ENCODE data around the gene MYO16.

MYO16 gene

GRCh38 chr13:108680011-108680410 lies 50.6 kb downstream of the MYO16 start:
- Histone ChIP-seq H3K9me3 (no peaks in the 10 kb centered on the region), H3K4me1 (no peaks in the 10 kb centered on the region), H3K27me3 (peaks cover 24% of the 10 kb centered on the region), H3K36me3 (no peaks in the 10 kb centered on the region), H3K4me3 (ENCODE audit: low read depth, low read length) (no peak overlapping the region)
- no peak for DNase-seq
- TF ChIP-seq, protein P1, sequence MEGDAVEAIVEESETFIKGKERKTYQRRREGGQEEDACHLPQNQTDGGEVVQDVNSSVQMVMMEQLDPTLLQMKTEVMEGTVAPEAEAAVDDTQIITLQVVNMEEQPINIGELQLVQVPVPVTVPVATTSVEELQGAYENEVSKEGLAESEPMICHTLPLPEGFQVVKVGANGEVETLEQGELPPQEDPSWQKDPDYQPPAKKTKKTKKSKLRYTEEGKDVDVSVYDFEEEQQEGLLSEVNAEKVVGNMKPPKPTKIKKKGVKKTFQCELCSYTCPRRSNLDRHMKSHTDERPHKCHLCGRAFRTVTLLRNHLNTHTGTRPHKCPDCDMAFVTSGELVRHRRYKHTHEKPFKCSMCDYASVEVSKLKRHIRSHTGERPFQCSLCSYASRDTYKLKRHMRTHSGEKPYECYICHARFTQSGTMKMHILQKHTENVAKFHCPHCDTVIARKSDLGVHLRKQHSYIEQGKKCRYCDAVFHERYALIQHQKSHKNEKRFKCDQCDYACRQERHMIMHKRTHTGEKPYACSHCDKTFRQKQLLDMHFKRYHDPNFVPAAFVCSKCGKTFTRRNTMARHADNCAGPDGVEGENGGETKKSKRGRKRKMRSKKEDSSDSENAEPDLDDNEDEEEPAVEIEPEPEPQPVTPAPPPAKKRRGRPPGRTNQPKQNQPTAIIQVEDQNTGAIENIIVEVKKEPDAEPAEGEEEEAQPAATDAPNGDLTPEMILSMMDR (IDR thresholded peaks at IDR 0.05; ENCODE audit: low read depth, low read length) = no peak

DNA sequence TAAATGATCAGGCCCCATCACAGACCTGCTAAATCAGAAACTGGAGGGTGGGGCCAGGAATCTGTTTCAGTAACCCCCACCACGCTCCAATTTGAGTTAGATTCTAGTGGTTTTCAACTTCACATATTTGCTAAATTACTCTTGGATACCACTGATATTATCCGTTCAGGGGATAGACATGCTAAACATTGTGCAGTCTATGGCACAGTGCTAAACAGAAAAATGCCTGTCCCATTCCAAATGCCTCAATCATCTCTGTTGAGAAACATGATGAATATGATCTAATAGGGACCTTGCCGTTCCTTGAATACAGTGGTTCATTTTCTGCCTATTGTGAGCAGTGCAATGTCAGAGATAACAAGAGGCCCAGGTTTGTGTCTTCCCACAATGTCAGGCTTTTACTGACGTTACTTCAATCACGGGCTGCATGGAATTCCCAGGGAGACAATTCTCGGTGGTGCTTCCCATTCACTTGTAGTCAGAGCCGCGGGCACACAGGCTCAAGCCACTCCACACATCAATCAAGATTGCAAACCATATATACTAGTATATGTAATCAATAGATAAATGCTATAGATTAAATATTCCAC lies 52.7 kb downstream of the MYO16 start:
- no peaks in the 10 kb centered on the region for H3K9me3 ChIP-seq
- H3K36me3 ChIP-seq = no peaks in the 10 kb centered on the region
- TF ChIP-seq, protein P1 (IDR thresholded peaks at IDR 0.05; ENCODE audit: low read depth, low read length) = no peak
- peaks cover 11% of the 10 kb centered on the region; the same call in 1 of the 2 replicates for H3K27me3 ChIP-seq
- no peak for DNase-seq
- H3K4me1 ChIP-seq = no peaks in the 10 kb centered on the region
- H3K4me3 ChIP-seq (ENCODE audit: low read depth, low read length) = no peak overlapping the region

DNA sequence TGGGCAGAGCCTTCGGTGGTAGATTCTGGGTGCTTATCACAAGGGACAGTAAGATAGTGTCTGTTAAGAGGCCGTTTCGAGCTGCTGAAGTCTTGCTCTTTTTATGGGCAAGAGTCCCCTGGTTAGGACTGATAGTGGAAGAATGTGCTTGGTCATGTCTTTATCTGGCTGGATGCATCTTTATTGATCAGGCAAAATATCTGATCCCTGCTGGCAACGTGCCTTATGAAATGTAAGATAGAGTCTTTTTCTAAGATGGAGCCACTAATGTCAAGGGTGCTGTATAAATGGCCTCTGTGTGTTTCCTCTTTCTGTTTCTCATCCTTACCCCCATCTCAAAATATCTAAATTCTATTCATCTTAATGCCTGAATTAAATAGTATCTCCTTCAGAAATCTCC lies 53.3 kb downstream of the MYO16 start:
- H3K36me3 ChIP-seq = no peaks in the 10 kb centered on the region
- H3K27me3 ChIP-seq = peaks cover 11% of the 10 kb centered on the region; the same call in 1 of the 2 replicates
- no peaks in the 10 kb centered on the region for H3K9me3 ChIP-seq
- TF ChIP-seq, protein P1 (IDR thresholded peaks at IDR 0.05; ENCODE audit: low read depth, low read length) = no peak
- no peak for DNase-seq
- H3K4me1 ChIP-seq = no peaks in the 10 kb centered on the region
- H3K4me3 ChIP-seq (ENCODE audit: low read depth, low read length) = no peak overlapping the region

DNA sequence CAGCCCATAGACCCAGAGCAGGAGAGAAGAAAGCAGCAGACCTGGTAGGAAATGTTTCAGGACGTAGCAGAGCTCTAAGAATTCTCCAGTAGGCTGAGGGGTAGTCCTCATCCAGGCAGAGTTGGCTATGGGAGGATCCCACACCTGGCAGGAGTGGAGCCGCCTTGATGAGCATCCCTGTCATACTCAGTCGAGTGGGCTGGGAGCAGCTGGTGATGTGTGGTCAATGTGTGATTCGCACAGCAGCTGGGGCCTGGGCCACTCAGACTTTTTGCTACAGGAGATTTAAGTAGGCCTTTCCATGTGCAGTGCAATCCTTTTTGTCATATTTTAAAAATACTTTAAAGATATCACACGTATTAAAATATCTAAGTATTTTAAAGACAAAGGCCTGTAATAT lies 56.6 kb downstream of the MYO16 start:
- no peaks in the 10 kb centered on the region for H3K4me1 ChIP-seq
- no peak overlapping the region for H3K4me3 ChIP-seq (ENCODE audit: low read depth, low read length)
- H3K9me3 ChIP-seq = no peaks in the 10 kb centered on the region
- H3K36me3 ChIP-seq = no peaks in the 10 kb centered on the region
- no peak for DNase-seq
- peaks cover 3% of the 10 kb centered on the region; the same call in 1 of the 2 replicates for H3K27me3 ChIP-seq
- TF ChIP-seq, protein P1 (IDR thresholded peaks at IDR 0.05; ENCODE audit: low read depth, low read length) = no peak

- H3K9me3 ChIP-seq = no peaks in the 10 kb centered on the region
- TF ChIP-seq, protein P1 (IDR thresholded peaks at IDR 0.05; ENCODE audit: low read depth, low read length) = no peak
- no peak overlapping the region for H3K4me3 ChIP-seq (ENCODE audit: low read depth, low read length)
- no peaks in the 10 kb centered on the region for H3K36me3 ChIP-seq
- DNase-seq = no peak
- H3K27me3 ChIP-seq = peaks cover 19% of the 10 kb centered on the region
- H3K4me1 ChIP-seq = no peaks in the 10 kb centered on the region
Measured at GRCh38 chr13:108690726-108691125, 61.3 kb downstream of the MYO16 start.

DNA sequence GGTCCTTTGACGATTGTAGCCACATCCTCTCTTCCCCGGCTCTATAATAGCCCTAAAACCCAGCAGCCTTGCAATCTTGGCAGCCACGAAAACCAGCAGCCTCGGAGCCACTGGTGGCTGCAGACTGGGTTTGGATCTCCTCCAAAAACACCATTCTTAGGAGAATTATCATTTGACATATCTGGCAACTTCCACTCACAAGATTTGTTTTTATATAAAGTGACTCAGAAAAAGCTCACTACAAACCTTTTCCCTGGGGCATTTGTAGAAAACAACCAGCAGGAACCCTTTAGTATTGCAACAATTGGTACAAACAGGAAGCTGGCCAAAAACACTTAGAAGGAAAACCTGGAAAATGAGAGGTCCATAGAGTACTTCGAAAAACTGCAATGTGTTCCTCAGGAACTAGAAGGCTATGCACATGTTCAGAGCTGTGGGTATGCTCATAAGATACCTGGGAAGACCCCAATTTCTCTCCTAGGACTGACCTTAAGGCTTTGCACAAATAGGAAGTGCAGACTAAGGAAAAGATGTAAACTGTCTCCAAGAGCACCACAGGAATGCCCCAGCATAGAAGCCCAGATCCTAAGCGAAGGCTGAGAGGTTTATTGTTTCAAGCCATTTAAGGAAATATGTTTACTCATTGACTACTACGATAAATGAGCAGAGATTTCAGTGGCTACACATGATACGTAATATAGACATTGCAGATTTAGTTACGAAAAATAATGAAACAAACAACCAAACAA lies 71.2 kb downstream of the MYO16 start:
- Histone ChIP-seq H3K4me3 (ENCODE audit: low read depth, low read length) (no peak overlapping the region), H3K4me1 (no peaks in the 10 kb centered on the region), H3K36me3 (no peaks in the 10 kb centered on the region), H3K9me3 (no peaks in the 10 kb centered on the region), H3K27me3 (peaks cover 16% of the 10 kb centered on the region)
- DNase-seq = no peak
- TF ChIP-seq, protein P1 (IDR thresholded peaks at IDR 0.05; ENCODE audit: low read depth, low read length) = no peak

All from BE2C (cell line).